WTC11 (cell line): Measurements from ENCODE around the gene FBXO33. TPM values are rescaled to one million over a fixed set of nuclear protein-coding genes. Genes with fewer than 3 reads are reported as not detected.

Source experiments
- ATAC-seq: fragments of 200-7000 bp; cut with Tn5 transposase; 2 replicates; pipeline ENCODE4 v1.10.0; 2021; ENCODE audit warnings: mild to moderate bottlenecking, moderate library complexity
- CTCF ChIA-PET: fragments of 300-600 bp; sonication (Branson Sonifier 250); formaldehyde crosslinking; loops from one replicate; lab custom pipeline; 2021; ENCODE audit warnings: antibody characterized with exemption; lab: Charles Lee
- POLR2A ChIA-PET: fragments of 350-600 bp; sonication (Branson Sonifier 250); formaldehyde crosslinking; loops from one replicate; lab custom pipeline; 2021; ENCODE audit warnings: antibody characterized with exemption; lab: Charles Lee
- DNase-seq: peaks from one replicate; pipeline ENCODE4 v3.0.0; 2021; ENCODE audit warnings: low spot score
- H3K27ac Mint-ChIP-seq: 2 replicates; pipeline ENCODE4 v1.8.0; 2021; ENCODE audit warnings: mixed read lengths
- H3K27me3 Mint-ChIP-seq: 2 replicates; pipeline ENCODE4 v1.8.0; 2021; ENCODE audit warnings: low read depth, mild to moderate bottlenecking, moderate library complexity, mixed read lengths
- H3K36me3 Mint-ChIP-seq: 2 replicates; pipeline ENCODE4 v1.8.0; 2021; ENCODE audit warnings: mixed read lengths
- H3K4me1 Mint-ChIP-seq: 2 replicates; pipeline ENCODE4 v1.8.0; 2022; ENCODE audit warnings: mixed read lengths
- H3K4me3 Mint-ChIP-seq: 2 replicates; pipeline ENCODE4 v1.8.0; 2021; ENCODE audit warnings: mild to moderate bottlenecking, moderate library complexity, mixed read lengths
- H3K9me3 Mint-ChIP-seq: 2 replicates; pipeline ENCODE4 v1.8.0; 2021; ENCODE audit warnings: mixed read lengths
- ARID4B ChIP-seq: sonication (generic); formaldehyde crosslinking; IDR thresholded peaks from 2 replicates; pipeline ENCODE4 v1.8.0; 2023; ENCODE audit warnings: missing genetic modification reagents, mild to moderate bottlenecking, borderline replicate concordance
- ATF2 ChIP-seq: sonication (generic); formaldehyde crosslinking; IDR thresholded peaks from 2 replicates; pipeline ENCODE4 v1.8.1; 2022; ENCODE audit warnings: low read depth, missing genetic modification reagents, borderline replicate concordance
- JAZF1 ChIP-seq: fragments of 250-450 bp; sonication (Bioruptor Pico); IDR thresholded peaks from 2 replicates; pipeline ENCODE4 v1.9.0; 2021; ENCODE audit warnings: moderate library complexity, mild to moderate bottlenecking, inconsistent platforms
- KAT7 ChIP-seq: sonication (generic); formaldehyde crosslinking; IDR thresholded peaks from 2 replicates; pipeline ENCODE4 v1.8.1; 2023; ENCODE audit warnings: missing genetic modification reagents, mild to moderate bottlenecking, borderline replicate concordance
- NR1H2 ChIP-seq: sonication (generic); formaldehyde crosslinking; IDR thresholded peaks from 2 replicates; pipeline ENCODE4 v1.9.0; 2021; ENCODE audit warnings: mild to moderate bottlenecking, moderate library complexity, missing genetic modification reagents
- NR2C2 ChIP-seq: sonication (generic); formaldehyde crosslinking; IDR thresholded peaks from 2 replicates; pipeline ENCODE4 v1.8.0; 2022; ENCODE audit warnings: mild to moderate bottlenecking, missing genetic modification reagents
- PRRX2 ChIP-seq: fragments of 250-450 bp; sonication (Bioruptor Pico); IDR thresholded peaks from 2 replicates; pipeline ENCODE4 v1.8.0; 2021; ENCODE audit warnings: mild to moderate bottlenecking
- TEAD1 ChIP-seq: sonication (generic); formaldehyde crosslinking; IDR thresholded peaks from 2 replicates; pipeline ENCODE4 v1.8.0; 2022; ENCODE audit warnings: mild to moderate bottlenecking, missing genetic modification reagents
- TEAD4 ChIP-seq: sonication (generic); formaldehyde crosslinking; IDR thresholded peaks from 2 replicates; pipeline ENCODE4 v1.8.0; 2022; ENCODE audit warnings: mild to moderate bottlenecking, missing genetic modification reagents
- TP53 ChIP-seq: sonication (generic); formaldehyde crosslinking; IDR thresholded peaks from 2 replicates; pipeline ENCODE4 v1.8.1; 2023; ENCODE audit warnings: mild to moderate bottlenecking, missing genetic modification reagents
- ZNF121 ChIP-seq: sonication (generic); formaldehyde crosslinking; IDR thresholded peaks from 2 replicates; pipeline ENCODE4 v1.8.0; 2023; ENCODE audit warnings: missing genetic modification reagents
- ZNF263 ChIP-seq: sonication (generic); formaldehyde crosslinking; IDR thresholded peaks from 2 replicates; pipeline ENCODE4 v1.8.1; 2022; ENCODE audit warnings: low read depth, mild to moderate bottlenecking, moderate library complexity, missing genetic modification reagents
- ZNF416 ChIP-seq: fragments of 250-450 bp; sonication (Bioruptor Pico); IDR thresholded peaks from 2 replicates; pipeline ENCODE4 v1.9.0; 2021; ENCODE audit warnings: mild to moderate bottlenecking, inconsistent platforms
- ZNF423 ChIP-seq: fragments of 250-450 bp; sonication (Bioruptor Pico); IDR thresholded peaks from 2 replicates; pipeline ENCODE4 v2.1.2; 2022; ENCODE audit warnings: mild to moderate bottlenecking, moderate library complexity
- total RNA-seq: library from RNA; stranded (reverse); gene quantifications from 3 replicates; pipeline ENCODE4 v1.2.3, GENCODE V29; 2021
- TF ChIP-seq, protein P1 (sequence below): fragments of 200-600 bp; IDR thresholded peaks from 2 replicates; pipeline ENCODE4 v1.8.0; 2022; ENCODE audit warnings: antibody characterized with exemption
- TF ChIP-seq, protein P2 (sequence below): sonication (generic); formaldehyde crosslinking; IDR thresholded peaks from 2 replicates; pipeline ENCODE4 v1.8.0; 2022; ENCODE audit warnings: mild to moderate bottlenecking, missing genetic modification reagents

Gene FBXO33
- total RNA-seq, 1 experiment from 2014 or later: 7.8 TPM

DNA sequence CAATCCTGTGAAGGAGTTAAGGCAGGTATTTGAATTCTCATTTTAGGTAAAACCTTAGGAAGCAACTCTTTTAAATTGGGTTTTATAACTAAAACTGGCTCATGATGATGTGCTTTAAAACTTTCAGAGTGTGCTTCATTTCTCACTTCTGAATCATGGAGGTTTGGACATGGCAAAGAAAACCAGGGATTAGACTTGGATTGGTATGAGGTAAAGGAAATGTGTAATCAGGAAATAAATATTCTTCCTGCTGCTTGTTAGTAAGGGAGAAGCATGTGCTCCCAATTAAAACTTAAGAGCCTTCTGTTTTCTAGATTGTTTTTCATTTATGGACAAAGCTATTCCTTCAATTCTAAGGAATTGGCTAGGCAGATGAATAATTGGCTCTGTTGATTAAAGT lies 57.4 kb downstream of the FBXO33 start (continued):
- TF ChIP-seq ATF2 (CRISPR knock-in tag): no peak

GRCh38 chr14:39372656-39373055 lies 59.6 kb downstream of the FBXO33 start:
- Mint-ChIP-seq H3K36me3 (no peaks in the 10 kb centered on the region), H3K4me3 (no peak overlapping the region), H3K27me3 (no peaks in the 10 kb centered on the region), H3K4me1 (peaks cover 27% of the 10 kb centered on the region), H3K9me3 (no peaks in the 10 kb centered on the region), H3K27ac (no peak overlapping the region)
- TF ChIP-seq ARID4B (CRISPR knock-in tag) (no peak), NR1H2 (CRISPR knock-in tag) (no peak), PRRX2 (CRISPR knock-in tag) (no peak), ZNF121 (CRISPR knock-in tag) (no peak), ZNF263 (CRISPR knock-in tag) (no peak), ZNF423 (CRISPR knock-in tag) (no peak), JAZF1 (no peak), TP53 (CRISPR knock-in tag) (no peak), NR2C2 (CRISPR knock-in tag) (no peak)
- TF ChIP-seq, protein P1, sequence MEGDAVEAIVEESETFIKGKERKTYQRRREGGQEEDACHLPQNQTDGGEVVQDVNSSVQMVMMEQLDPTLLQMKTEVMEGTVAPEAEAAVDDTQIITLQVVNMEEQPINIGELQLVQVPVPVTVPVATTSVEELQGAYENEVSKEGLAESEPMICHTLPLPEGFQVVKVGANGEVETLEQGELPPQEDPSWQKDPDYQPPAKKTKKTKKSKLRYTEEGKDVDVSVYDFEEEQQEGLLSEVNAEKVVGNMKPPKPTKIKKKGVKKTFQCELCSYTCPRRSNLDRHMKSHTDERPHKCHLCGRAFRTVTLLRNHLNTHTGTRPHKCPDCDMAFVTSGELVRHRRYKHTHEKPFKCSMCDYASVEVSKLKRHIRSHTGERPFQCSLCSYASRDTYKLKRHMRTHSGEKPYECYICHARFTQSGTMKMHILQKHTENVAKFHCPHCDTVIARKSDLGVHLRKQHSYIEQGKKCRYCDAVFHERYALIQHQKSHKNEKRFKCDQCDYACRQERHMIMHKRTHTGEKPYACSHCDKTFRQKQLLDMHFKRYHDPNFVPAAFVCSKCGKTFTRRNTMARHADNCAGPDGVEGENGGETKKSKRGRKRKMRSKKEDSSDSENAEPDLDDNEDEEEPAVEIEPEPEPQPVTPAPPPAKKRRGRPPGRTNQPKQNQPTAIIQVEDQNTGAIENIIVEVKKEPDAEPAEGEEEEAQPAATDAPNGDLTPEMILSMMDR: no peak
- CTCF ChIA-PET: no interaction called here
- POLR2A ChIA-PET: no interaction called here
- no peak for DNase-seq
- ATAC-seq: no peak

DNA sequence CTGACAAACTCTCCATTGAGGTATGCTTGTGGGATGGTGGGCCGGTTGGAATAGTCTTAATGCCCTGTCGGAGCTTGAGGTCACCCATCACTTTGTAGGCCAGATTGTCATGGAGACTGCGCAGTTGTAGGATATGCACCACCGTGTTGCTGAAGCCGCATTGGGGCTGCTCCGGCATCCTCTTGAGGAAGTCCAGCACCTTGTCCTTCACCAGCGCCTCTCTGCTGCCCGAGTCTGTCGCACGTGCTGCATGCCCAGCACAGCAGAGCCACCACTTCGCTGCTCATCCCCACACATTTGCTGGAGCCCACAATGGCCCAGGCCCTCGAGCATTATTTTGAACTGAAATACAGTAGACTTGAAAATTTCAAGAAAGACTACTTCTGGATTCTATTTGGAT lies 61.8 kb downstream of the FBXO33 start:
- ChIA-PET CTCF (interaction anchor here (1.1 to 2.7 kb wide), 2 partner anchors 47 to 138 kb away, joined by 3 to 31 read pairs; no protein-coding TSS in a partner anchor), POLR2A (no interaction called here)
- Mint-ChIP-seq H3K4me1 (peaks cover 35% of the 10 kb centered on the region), H3K27me3 (no peaks in the 10 kb centered on the region), H3K9me3 (peaks cover 3% of the 10 kb centered on the region; the same call in 1 of the 2 replicates), H3K4me3 (no peak overlapping the region), H3K27ac (no peak overlapping the region), H3K36me3 (peaks cover 5% of the 10 kb centered on the region)
- ATAC-seq (no peak), DNase-seq (no peak)
- TF ChIP-seq TEAD1 (CRISPR knock-in tag) (no peak), KAT7 (CRISPR knock-in tag) (no peak), ZNF416 (CRISPR knock-in tag) (no peak), TEAD4 (CRISPR knock-in tag) (no peak), ATF2 (CRISPR knock-in tag) (no peak), ARID4B (CRISPR knock-in tag) (no peak)
- TF ChIP-seq, protein P2, sequence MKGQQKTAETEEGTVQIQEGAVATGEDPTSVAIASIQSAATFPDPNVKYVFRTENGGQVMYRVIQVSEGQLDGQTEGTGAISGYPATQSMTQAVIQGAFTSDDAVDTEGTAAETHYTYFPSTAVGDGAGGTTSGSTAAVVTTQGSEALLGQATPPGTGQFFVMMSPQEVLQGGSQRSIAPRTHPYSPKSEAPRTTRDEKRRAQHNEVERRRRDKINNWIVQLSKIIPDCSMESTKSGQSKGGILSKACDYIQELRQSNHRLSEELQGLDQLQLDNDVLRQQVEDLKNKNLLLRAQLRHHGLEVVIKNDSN (CRISPR knock-in tag): no peak
